ENCODE measurements around the gene KRT15. TPM values are rescaled to one million over a fixed set of nuclear protein-coding genes. Genes with fewer than 3 reads are reported as not detected.

Gene KRT15
- polyA plus RNA-seq, 1 of the 3 experiments (the other 2 are of a cell fraction): 16.9 TPM

- peak overlapping the region; percentile 85 to 86 for H3K27ac ChIP-seq (ENCODE audit: low read depth in 2 of 2, low read length in 1 of 2)
- ChIA-PET CTCF (interaction anchor here (0.5 to 25.5 kb wide), 125 partner anchors 8 to 990 kb away, joined by 3 to 646 read pairs (median 6); partner anchors contain the start of genes KRT12, KRT13, KRT15 and KRT17), POLR2A (interaction anchor here (0.8 to 2.0 kb wide), 8 partner anchors 18 to 121 kb away, joined by 3 to 10 read pairs (median 5); partner anchors contain the start of gene KRT15)
- peak overlapping the region; percentile 62 for H3K9ac ChIP-seq
- 33% methylated on average over 23 of the region's 23 CpGs for WGBS (ENCODE audit: low lambda C conversion rate)
- H3F3A ChIP-seq (replicated peaks; ENCODE audit: insufficient read depth): peaks cover 19% of the 10 kb centered on the region
- DNase-seq: peak; percentile 67
- H3K9me2 ChIP-seq: no peaks in the 10 kb centered on the region
- no peaks in the 10 kb centered on the region for H3K9me3 ChIP-seq
- peak overlapping the region; percentile 78 for H2AFZ ChIP-seq (ENCODE audit: low read depth)
- H4K20me1 ChIP-seq (ENCODE audit: insufficient read depth): no peaks in the 10 kb centered on the region
- peak overlapping the region; percentile 63 for H3K4me2 ChIP-seq
- H3K36me3 ChIP-seq (replicated peaks in 1 of 2; ENCODE audit: control insufficient read depth in 1 of 2, insufficient read depth in 2 of 2, low read length in 1 of 2): no peaks in the 10 kb centered on the region
- peak overlapping the region in 1 of 2 experiments; percentile 8; a peak in 2 of 4 replicates for H3K4me3 ChIP-seq (ENCODE audit: low read depth in 2 of 2, low read length in 1 of 2)
- no peaks in the 10 kb centered on the region for H3K27me3 ChIP-seq (ENCODE audit: insufficient read depth)
- peaks cover 17 to 30% of the 10 kb centered on the region in 2 experiments; a peak in 3 of 4 replicates for H3K4me1 ChIP-seq (ENCODE audit: control insufficient read depth in 1 of 2, insufficient read depth in 2 of 2, low read depth in 1 of 2, low read length in 1 of 2)
- no peaks in the 10 kb centered on the region for H3K79me2 ChIP-seq (ENCODE audit: insufficient read depth)
- TF ChIP-seq MEF2A (IDR thresholded peaks at IDR 0.05; ENCODE audit: borderline replicate concordance, low read depth) (no peak), FOXM1 (IDR thresholded peaks at IDR 0.05; ENCODE audit: low read depth) (peak; percentile 49; the same call in 1 of the 2 replicates), GABPA (IDR thresholded peaks at IDR 0.05; ENCODE audit: low read depth) (no peak), CHD2 (IDR thresholded peaks at IDR 0.05; ENCODE audit: low read length, partially characterized antibody) (no peak), ELF1 (IDR thresholded peaks at IDR 0.05) (no peak), NFIC (IDR thresholded peaks at IDR 0.05; ENCODE audit: borderline replicate concordance) (peak; percentile 97), NRF1 (IDR thresholded peaks at IDR 0.05; ENCODE audit: low read depth, low read length) (no peak), USF2 (IDR thresholded peaks at IDR 0.05; ENCODE audit: borderline replicate concordance, low read depth, low read length) (no peak), RAD21 (IDR thresholded peaks at IDR 0.05; ENCODE audit: low read length) (no peak), SMC3 (IDR thresholded peaks at IDR 0.05; ENCODE audit: low read depth, low read length) (no peak), TEAD4 (IDR thresholded peaks at IDR 0.05; ENCODE audit: borderline replicate concordance, insufficient read depth) (0 out of 2 replicates have a peak, but pooled peaks have one; percentile 43), IRF3 (IDR thresholded peaks at IDR 0.05; ENCODE audit: low read depth, low read length) (no peak), GATA2 (CRISPR knock-in tag; IDR thresholded peaks at IDR 0.05) (peak; percentile 44; the same call in 1 of the 2 replicates), RXRA (IDR thresholded peaks at IDR 0.05; ENCODE audit: borderline replicate concordance, low read depth) (peak; percentile 98), RFX5 (IDR thresholded peaks at IDR 0.05; ENCODE audit: low read length) (no peak), USF1 (IDR thresholded peaks at IDR 0.05; ENCODE audit: borderline replicate concordance, low read depth) (no peak; the same call in 1 of the 2 replicates), JUND (IDR thresholded peaks at IDR 0.05) (peak; percentile 96), POLR2AphosphoS5 (IDR thresholded peaks at IDR 0.05; ENCODE audit: low read depth, low read length) (no peak; the same call in none of the 2 replicates)
- TF ChIP-seq, protein P1, sequence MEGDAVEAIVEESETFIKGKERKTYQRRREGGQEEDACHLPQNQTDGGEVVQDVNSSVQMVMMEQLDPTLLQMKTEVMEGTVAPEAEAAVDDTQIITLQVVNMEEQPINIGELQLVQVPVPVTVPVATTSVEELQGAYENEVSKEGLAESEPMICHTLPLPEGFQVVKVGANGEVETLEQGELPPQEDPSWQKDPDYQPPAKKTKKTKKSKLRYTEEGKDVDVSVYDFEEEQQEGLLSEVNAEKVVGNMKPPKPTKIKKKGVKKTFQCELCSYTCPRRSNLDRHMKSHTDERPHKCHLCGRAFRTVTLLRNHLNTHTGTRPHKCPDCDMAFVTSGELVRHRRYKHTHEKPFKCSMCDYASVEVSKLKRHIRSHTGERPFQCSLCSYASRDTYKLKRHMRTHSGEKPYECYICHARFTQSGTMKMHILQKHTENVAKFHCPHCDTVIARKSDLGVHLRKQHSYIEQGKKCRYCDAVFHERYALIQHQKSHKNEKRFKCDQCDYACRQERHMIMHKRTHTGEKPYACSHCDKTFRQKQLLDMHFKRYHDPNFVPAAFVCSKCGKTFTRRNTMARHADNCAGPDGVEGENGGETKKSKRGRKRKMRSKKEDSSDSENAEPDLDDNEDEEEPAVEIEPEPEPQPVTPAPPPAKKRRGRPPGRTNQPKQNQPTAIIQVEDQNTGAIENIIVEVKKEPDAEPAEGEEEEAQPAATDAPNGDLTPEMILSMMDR (IDR thresholded peaks at IDR 0.05): no peak
- TF ChIP-seq, protein P2, sequence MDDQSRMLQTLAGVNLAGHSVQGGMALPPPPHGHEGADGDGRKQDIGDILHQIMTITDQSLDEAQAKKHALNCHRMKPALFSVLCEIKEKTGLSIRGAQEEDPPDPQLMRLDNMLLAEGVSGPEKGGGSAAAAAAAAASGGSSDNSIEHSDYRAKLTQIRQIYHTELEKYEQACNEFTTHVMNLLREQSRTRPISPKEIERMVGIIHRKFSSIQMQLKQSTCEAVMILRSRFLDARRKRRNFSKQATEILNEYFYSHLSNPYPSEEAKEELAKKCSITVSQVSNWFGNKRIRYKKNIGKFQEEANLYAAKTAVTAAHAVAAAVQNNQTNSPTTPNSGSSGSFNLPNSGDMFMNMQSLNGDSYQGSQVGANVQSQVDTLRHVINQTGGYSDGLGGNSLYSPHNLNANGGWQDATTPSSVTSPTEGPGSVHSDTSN (IDR thresholded peaks at IDR 0.05): peak; percentile 67
- TF ChIP-seq, protein P3, sequence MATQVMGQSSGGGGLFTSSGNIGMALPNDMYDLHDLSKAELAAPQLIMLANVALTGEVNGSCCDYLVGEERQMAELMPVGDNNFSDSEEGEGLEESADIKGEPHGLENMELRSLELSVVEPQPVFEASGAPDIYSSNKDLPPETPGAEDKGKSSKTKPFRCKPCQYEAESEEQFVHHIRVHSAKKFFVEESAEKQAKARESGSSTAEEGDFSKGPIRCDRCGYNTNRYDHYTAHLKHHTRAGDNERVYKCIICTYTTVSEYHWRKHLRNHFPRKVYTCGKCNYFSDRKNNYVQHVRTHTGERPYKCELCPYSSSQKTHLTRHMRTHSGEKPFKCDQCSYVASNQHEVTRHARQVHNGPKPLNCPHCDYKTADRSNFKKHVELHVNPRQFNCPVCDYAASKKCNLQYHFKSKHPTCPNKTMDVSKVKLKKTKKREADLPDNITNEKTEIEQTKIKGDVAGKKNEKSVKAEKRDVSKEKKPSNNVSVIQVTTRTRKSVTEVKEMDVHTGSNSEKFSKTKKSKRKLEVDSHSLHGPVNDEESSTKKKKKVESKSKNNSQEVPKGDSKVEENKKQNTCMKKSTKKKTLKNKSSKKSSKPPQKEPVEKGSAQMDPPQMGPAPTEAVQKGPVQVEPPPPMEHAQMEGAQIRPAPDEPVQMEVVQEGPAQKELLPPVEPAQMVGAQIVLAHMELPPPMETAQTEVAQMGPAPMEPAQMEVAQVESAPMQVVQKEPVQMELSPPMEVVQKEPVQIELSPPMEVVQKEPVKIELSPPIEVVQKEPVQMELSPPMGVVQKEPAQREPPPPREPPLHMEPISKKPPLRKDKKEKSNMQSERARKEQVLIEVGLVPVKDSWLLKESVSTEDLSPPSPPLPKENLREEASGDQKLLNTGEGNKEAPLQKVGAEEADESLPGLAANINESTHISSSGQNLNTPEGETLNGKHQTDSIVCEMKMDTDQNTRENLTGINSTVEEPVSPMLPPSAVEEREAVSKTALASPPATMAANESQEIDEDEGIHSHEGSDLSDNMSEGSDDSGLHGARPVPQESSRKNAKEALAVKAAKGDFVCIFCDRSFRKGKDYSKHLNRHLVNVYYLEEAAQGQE (IDR thresholded peaks at IDR 0.05; ENCODE audit: low read depth, low read length): no peak
- TF ChIP-seq, protein P4, sequence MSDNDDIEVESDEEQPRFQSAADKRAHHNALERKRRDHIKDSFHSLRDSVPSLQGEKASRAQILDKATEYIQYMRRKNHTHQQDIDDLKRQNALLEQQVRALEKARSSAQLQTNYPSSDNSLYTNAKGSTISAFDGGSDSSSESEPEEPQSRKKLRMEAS (IDR thresholded peaks at IDR 0.05; ENCODE audit: low read depth): peak; percentile 95
These were observed 29.5 kb upstream of the KRT15 start for GRCh38 chr17:41547921-41548843.

All from SK-N-SH (cell line).